Eye (tissue), 1 donor: Measurements from ENCODE around the gene C6orf163.
A peak's percentile ranks its signal among the peaks of the same experiment; 100 is the strongest.

Source experiments
- DNase-seq: peaks from one replicate; pipeline ENCODE4 v3.0.0-alpha.2; 2015

Gene C6orf163

GRCh38 chr6:87357479-87358196, 13.0 kb downstream of the C6orf163 start:
- DNase-seq: no peak

GRCh38 chr6:87364602-87365252, 20.1 kb downstream of the C6orf163 start:
- DNase-seq: no peak

GRCh38 chr6:87366072-87366827, 21.6 kb downstream of the C6orf163 start:
- DNase-seq: no peak

GRCh38 chr6:87366899-87367298, 22.3 kb downstream of the C6orf163 start:
- no peak for DNase-seq

GRCh38 chr6:87373377-87373776, 28.8 kb downstream of the C6orf163 start:
- DNase-seq: no peak

- peak; percentile 12 for DNase-seq
These were observed 30.7 kb downstream of the C6orf163 start for GRCh38 chr6:87375315-87375714.

- DNase-seq: no peak
These were observed 32.0 kb downstream of the C6orf163 start for GRCh38 chr6:87376643-87377042.

GRCh38 chr6:87378947-87379346, 34.3 kb downstream of the C6orf163 start:
- DNase-seq: no peak

GRCh38 chr6:87382861-87383260, 38.2 kb downstream of the C6orf163 start:
- DNase-seq: no peak

GRCh38 chr6:87384038-87384437, 39.4 kb downstream of the C6orf163 start:
- no peak for DNase-seq

- no peak for DNase-seq
These were observed 39.8 kb downstream of the C6orf163 start for GRCh38 chr6:87384449-87384848.

GRCh38 chr6:87391334-87391733, 46.7 kb downstream of the C6orf163 start:
- DNase-seq: peak; percentile 38

GRCh38 chr6:87393026-87393622, 48.5 kb downstream of the C6orf163 start:
- DNase-seq: peak; percentile 89

- no peak for DNase-seq
These were observed 50.8 kb downstream of the C6orf163 start for GRCh38 chr6:87395431-87395830.

DNA sequence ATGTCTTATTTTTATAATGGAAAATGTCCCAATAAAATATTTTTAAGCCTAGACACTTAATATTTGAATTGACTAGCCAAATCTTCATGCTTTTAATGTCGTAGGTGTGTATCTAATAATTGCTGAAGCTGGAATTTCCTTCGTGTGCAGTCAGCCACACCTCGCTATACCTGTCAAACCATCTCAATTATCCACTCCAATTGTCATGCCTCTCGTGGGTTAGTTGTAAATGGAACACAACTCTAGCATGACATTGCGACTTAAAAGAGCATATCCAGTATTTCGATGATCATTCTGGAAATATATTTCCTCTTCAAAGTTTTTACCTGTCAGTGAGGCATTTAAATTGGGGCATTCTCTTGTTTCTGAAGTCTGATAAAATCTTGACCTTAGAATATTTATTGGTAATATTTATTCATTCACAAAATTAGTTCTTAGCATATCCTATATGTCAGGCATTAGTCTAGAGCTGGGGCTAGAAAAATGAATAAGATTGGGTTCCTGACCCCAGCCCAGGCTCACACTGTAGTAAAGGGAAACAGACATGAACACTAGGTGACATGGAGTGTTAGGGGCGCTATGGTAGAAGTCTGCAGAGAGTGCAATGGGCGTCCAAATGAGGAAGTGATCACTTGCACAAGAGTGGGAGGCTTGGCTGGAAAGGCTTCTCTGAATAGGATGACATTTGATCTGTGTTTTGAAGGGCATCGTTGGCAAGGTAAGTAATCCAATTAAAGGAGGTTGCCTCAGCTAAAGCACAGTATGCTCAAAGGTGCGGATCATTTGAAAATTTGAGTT, 52.2 kb downstream of the C6orf163 start:
- peak; percentile 18 for DNase-seq

GRCh38 chr6:87397656-87398055, 53.0 kb downstream of the C6orf163 start:
- DNase-seq: no peak

DNA sequence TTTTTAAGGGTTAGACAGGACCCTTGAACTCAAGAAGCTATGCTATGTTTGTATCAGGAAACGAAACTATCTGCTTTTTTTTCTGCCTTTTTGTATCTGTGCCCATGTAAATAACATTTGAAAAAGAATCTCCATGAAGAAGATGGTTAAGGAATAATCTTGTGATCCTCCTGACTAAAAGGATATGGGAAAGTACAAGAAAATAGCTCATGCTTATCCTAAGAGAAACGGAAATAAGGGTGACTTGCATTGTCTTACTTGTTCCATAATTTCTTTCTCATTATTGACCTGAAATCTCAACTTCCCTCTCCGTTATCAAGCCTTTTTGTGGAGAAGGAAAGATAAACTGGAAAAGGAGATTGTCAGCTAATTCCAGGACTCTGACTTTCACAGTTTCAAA, 57.2 kb downstream of the C6orf163 start:
- no peak for DNase-seq

DNA sequence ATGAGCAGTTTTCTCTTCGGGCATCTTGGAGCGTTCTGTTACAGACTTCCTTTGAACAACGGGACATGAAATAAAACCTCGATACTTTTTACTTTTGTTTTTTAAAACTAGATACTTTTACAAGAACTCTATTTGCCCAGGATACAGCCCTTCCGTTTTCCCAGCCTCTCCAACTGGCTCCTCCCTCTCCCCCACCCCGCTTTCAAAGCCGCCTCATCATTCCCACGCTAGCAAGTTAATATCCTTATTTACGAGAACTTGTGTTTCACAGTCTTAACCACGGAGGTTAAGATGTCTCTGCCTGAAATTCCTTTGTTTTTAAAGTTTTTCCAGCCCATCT, 62.9 kb downstream of the C6orf163 start:
- no peak for DNase-seq

DNA sequence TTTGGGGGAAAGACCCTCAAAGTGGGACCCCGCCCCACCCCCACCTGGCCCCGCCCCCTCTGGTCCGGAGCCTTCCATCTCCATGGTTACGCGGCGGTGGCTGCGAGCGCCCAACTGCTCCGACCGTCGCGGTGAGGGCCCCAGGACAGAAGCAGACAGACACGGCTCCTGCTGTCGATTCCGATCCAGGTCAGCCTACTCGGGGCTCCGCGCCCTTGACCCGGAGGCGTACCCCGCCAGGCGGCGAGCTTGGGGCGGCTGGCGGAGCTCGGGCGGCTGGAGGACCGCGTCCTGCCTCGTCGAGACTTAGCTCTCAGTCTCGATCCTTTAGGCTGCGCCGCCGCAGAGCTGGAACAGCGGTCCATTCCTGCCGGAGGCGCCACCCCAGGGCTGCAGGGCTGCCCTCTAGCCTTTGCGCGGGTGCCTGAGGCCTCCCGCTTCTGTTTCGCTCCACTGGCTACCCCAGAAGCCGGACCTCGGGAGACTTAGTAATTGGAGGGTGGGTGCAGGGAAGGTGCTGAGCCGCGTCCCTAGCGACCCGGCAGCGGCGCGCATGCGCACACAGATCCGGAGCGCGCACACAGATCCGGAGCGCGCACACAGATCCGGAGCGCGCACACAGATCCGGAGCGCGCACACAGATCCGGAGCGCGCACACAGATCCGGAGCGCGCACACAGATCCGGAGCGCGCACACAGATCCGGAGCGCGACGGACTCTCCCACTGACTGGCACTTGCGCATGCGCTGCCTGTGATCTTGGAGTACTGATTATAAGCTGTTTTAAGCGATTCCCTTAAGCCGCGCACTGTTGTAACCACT, 63.5 kb downstream of the C6orf163 start, which contains the start of gene CFAP206:
Gene CFAP206, plus strand, starts transcription at position 72 of the 820 bp plus-strand sequence. CDS start 1,868 bp downstream, outside the sequence.
- DNase-seq: peak; percentile 96

GRCh38 chr6:87408721-87409155, 64.1 kb downstream of the C6orf163 start:
- no peak for DNase-seq
